HEK293 (cell line): ENCODE measurements around the gene SH3BGRL.

Experiments
- CTCF ChIA-PET: fragments of 350-600 bp; formaldehyde crosslinking; extraction: SDS; loops from one replicate; lab custom pipeline; 2021; ENCODE audit warnings: antibody characterized with exemption; lab: Yijun Ruan, JAX
- POLR2A ChIA-PET: fragments of 300-600 bp; formaldehyde crosslinking; extraction: SDS; loops from one replicate; lab custom pipeline; 2020; ENCODE audit warnings: antibody characterized with exemption, inconsistent platforms; lab: Yijun Ruan, JAX
- H3K27ac ChIP-seq: fragments of 200-500 bp; sonication (Bioruptor generic); 2 replicates; pipeline ENCODE4 v1.5.1; 2014; ENCODE audit warnings: low read depth, low read length, control low read depth, inconsistent platforms; ENCODE audit errors: extremely low read depth
- H3K36me3 ChIP-seq, 2 experiments: fragments of 200-500 bp in 1 of 2; sonication (Bioruptor generic) in 1 of 2; 1 replicate in 1 of 2; 2 replicates in 1 of 2; pipeline ENCODE4 v1.5.1; 2014 to 2017; ENCODE audit warnings: inconsistent platforms in 2 of 2, low read length in 2 of 2; ENCODE audit not compliant: control insufficient read depth in 2 of 2, insufficient read depth in 1 of 2
- H3K4me1 ChIP-seq: fragments of 200-500 bp; sonication (Bioruptor generic); 2 replicates; pipeline ENCODE4 v1.5.1; 2014; ENCODE audit warnings: mild to moderate bottlenecking, low read length, inconsistent platforms; ENCODE audit not compliant: control insufficient read depth, insufficient read depth
- H3K4me3 ChIP-seq: 2 replicates; pipeline ENCODE4 v1.5.1; 2011; ENCODE audit warnings: low read depth, mild to moderate bottlenecking, control low read depth, low read length, moderate library complexity
- H3K9me3 ChIP-seq: fragments of 200-500 bp; sonication (Bioruptor generic); 2 replicates; pipeline ENCODE4 v1.5.1; 2014; ENCODE audit warnings: low read depth, low read length, inconsistent platforms; ENCODE audit not compliant: control insufficient read depth, insufficient read depth
- ATF2 ChIP-seq: fragments of 450-650 bp; formaldehyde crosslinking; IDR thresholded peaks from 2 replicates; pipeline ENCODE4 v1.5.1; 2016; ENCODE audit warnings: missing biosample characterization, missing genetic modification characterization, low read depth
- BCL11B ChIP-seq: fragments of 450-650 bp; formaldehyde crosslinking; IDR thresholded peaks from 2 replicates; pipeline ENCODE4 v1.5.1; 2016; ENCODE audit warnings: low read depth, missing biosample characterization, missing genetic modification characterization
- KLF16 ChIP-seq: fragments of 450-650 bp; formaldehyde crosslinking; IDR thresholded peaks from 2 replicates; pipeline ENCODE4 v1.5.1; 2017; ENCODE audit warnings: missing biosample characterization, missing genetic modification characterization
- REPIN1 ChIP-seq: fragments of 450-650 bp; formaldehyde crosslinking; IDR thresholded peaks from 2 replicates; pipeline ENCODE4 v1.5.1; 2017; ENCODE audit warnings: missing biosample characterization, missing genetic modification characterization, low read depth
- TRIM28 ChIP-seq: IDR thresholded peaks from 2 replicates; pipeline ENCODE4 v1.6.1; 2011; ENCODE audit warnings: low read length, control low read depth, borderline replicate concordance
- WT1 ChIP-seq: fragments of 450-650 bp; formaldehyde crosslinking; IDR thresholded peaks from 2 replicates; pipeline ENCODE4 v1.5.1; 2016; ENCODE audit warnings: missing biosample characterization, missing genetic modification characterization
- ZBTB8A ChIP-seq: fragments of 450-650 bp; formaldehyde crosslinking; IDR thresholded peaks from 2 replicates; pipeline ENCODE4 v1.5.1; 2016; ENCODE audit warnings: missing biosample characterization, missing genetic modification characterization
- ZNF18 ChIP-seq: fragments of 450-650 bp; formaldehyde crosslinking; IDR thresholded peaks from 2 replicates; pipeline ENCODE4 v1.5.1; 2016; ENCODE audit warnings: missing biosample characterization, missing genetic modification characterization
- ZNF202 ChIP-seq: fragments of 450-650 bp; formaldehyde crosslinking; IDR thresholded peaks from 2 replicates; pipeline ENCODE4 v1.5.1; 2016; ENCODE audit warnings: missing biosample characterization, missing genetic modification characterization, borderline replicate concordance
- ZNF23 ChIP-seq: fragments of 450-650 bp; formaldehyde crosslinking; IDR thresholded peaks from 2 replicates; pipeline ENCODE4 v1.5.1; 2016; ENCODE audit warnings: missing biosample characterization, missing genetic modification characterization, borderline replicate concordance
- ZNF239 ChIP-seq: fragments of 450-650 bp; formaldehyde crosslinking; IDR thresholded peaks from 2 replicates; pipeline ENCODE4 v1.5.1; 2016; ENCODE audit warnings: missing biosample characterization, missing genetic modification characterization
- ZNF24 ChIP-seq: fragments of 450-650 bp; formaldehyde crosslinking; IDR thresholded peaks from 2 replicates; pipeline ENCODE4 v1.5.1; 2016; ENCODE audit warnings: missing biosample characterization, missing genetic modification characterization
- ZNF266 ChIP-seq: fragments of 450-650 bp; formaldehyde crosslinking; IDR thresholded peaks from 2 replicates; pipeline ENCODE4 v1.5.1; 2016; ENCODE audit warnings: missing biosample characterization, missing genetic modification characterization, low read depth
- ZNF311 ChIP-seq: fragments of 450-650 bp; formaldehyde crosslinking; IDR thresholded peaks from 2 replicates; pipeline ENCODE4 v1.5.1; 2017; ENCODE audit warnings: missing biosample characterization, missing genetic modification characterization, borderline replicate concordance
- ZNF354C ChIP-seq: fragments of 450-650 bp; formaldehyde crosslinking; IDR thresholded peaks from 2 replicates; pipeline ENCODE4 v1.5.1; 2016; ENCODE audit warnings: missing biosample characterization, missing genetic modification characterization, low read depth, borderline replicate concordance
- ZNF366 ChIP-seq: fragments of 450-650 bp; formaldehyde crosslinking; conservative IDR thresholded peaks from 2 replicates; pipeline ENCODE4 v1.5.1; 2016; ENCODE audit warnings: missing biosample characterization, missing genetic modification characterization
- ZNF416 ChIP-seq: fragments of 450-650 bp; formaldehyde crosslinking; IDR thresholded peaks from 2 replicates; pipeline ENCODE4 v1.5.1; 2016; ENCODE audit warnings: missing biosample characterization, missing genetic modification characterization
- ZNF558 ChIP-seq: fragments of 450-650 bp; formaldehyde crosslinking; IDR thresholded peaks from 2 replicates; pipeline ENCODE4 v1.5.1; 2016; ENCODE audit warnings: missing biosample characterization, missing genetic modification characterization
- ZNF560 ChIP-seq: fragments of 450-650 bp; formaldehyde crosslinking; IDR thresholded peaks from 2 replicates; pipeline ENCODE4 v1.5.1; 2017; ENCODE audit warnings: missing biosample characterization, missing genetic modification characterization, borderline replicate concordance
- ZNF660 ChIP-seq: fragments of 450-650 bp; IDR thresholded peaks from 2 replicates; pipeline ENCODE4 v1.5.1; 2018; ENCODE audit warnings: missing biosample characterization, mild to moderate bottlenecking, missing genetic modification characterization
- ZNF664 ChIP-seq: fragments of 450-650 bp; formaldehyde crosslinking; IDR thresholded peaks from 2 replicates; pipeline ENCODE4 v1.5.1; 2016; ENCODE audit warnings: missing biosample characterization, missing genetic modification characterization
- ZNF677 ChIP-seq: fragments of 450-650 bp; IDR thresholded peaks from 2 replicates; pipeline ENCODE4 v1.5.0; 2018; ENCODE audit warnings: missing biosample characterization, mild to moderate bottlenecking, missing genetic modification characterization, moderate library complexity
- ZNF76 ChIP-seq: fragments of 450-650 bp; formaldehyde crosslinking; IDR thresholded peaks from 2 replicates; pipeline ENCODE4; 2016; ENCODE audit warnings: low read depth, missing biosample characterization, missing genetic modification characterization, borderline replicate concordance
- ZNF837 ChIP-seq: fragments of 450-650 bp; formaldehyde crosslinking; IDR thresholded peaks from 2 replicates; pipeline ENCODE4 v1.5.1; 2016; ENCODE audit warnings: missing biosample characterization, missing genetic modification characterization
- TF ChIP-seq, protein P1 (sequence below): fragments of 450-650 bp; formaldehyde crosslinking; IDR thresholded peaks from 2 replicates; pipeline ENCODE4 v1.5.1; 2016; ENCODE audit warnings: missing biosample characterization, missing genetic modification characterization

Gene SH3BGRL

DNA sequence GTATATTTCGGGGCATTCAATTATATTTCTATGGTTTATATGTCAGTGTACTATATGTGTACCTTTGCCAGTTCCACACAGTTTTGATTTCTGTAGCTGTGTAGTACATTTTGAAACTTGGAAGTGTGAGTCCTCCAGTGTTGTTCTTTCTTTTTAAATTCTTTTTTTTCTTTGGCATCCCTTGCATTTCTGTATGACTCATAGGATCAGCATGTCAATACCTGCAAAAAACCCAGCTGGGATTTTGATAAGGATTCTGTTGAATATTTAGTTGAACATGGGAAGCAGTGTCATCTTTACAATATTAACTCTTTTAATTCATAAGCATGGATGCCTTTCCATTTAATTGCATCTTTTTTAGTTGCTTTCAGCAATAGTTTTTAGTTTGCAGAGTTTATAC lies 100.0 kb downstream of the SH3BGRL start:
- H3K4me3 ChIP-seq: no peak overlapping the region
- no peaks in the 10 kb centered on the region for H3K36me3 ChIP-seq
- H3K27ac ChIP-seq: no peak overlapping the region
- H3K9me3 ChIP-seq: no peaks in the 10 kb centered on the region; the same call in 1 of the 2 replicates
- POLR2A ChIA-PET: no interaction called here
- CTCF ChIA-PET: no interaction called here
- TF ChIP-seq ZNF664 (tag by site-specific recombination): no peak
- TF ChIP-seq, all 188 proteins: peak for 0
- no peaks in the 10 kb centered on the region for H3K4me1 ChIP-seq

- ChIA-PET POLR2A (no interaction called here), CTCF (no interaction called here)
- Histone ChIP-seq H3K27ac (no peak overlapping the region), H3K36me3 (no peaks in the 10 kb centered on the region), H3K9me3 (no peaks in the 10 kb centered on the region; the same call in 1 of the 2 replicates), H3K4me1 (no peaks in the 10 kb centered on the region), H3K4me3 (no peak overlapping the region)
- TF ChIP-seq WT1 (tag by site-specific recombination) (no peak), TRIM28 (no peak), ZNF660 (no peak), ZNF837 (no peak), REPIN1 (tag by site-specific recombination) (no peak), ATF2 (no peak), ZNF23 (tag by site-specific recombination) (no peak)
- TF ChIP-seq, all 188 proteins: peak for 0
These were observed 102.7 kb downstream of the SH3BGRL start for GRCh38 chrX:81304563-81304962.

GRCh38 chrX:81305240-81305639 lies 103.3 kb downstream of the SH3BGRL start:
- H3K36me3 ChIP-seq: no peaks in the 10 kb centered on the region
- POLR2A ChIA-PET: no interaction called here
- CTCF ChIA-PET: no interaction called here
- TF ChIP-seq ZNF560 (tag by site-specific recombination) (no peak), ZNF18 (tag by site-specific recombination) (no peak), ZNF366 (tag by site-specific recombination) (no peak)
- TF ChIP-seq, all 188 proteins: peak for 0
- Histone ChIP-seq H3K9me3 (no peaks in the 10 kb centered on the region; the same call in 1 of the 2 replicates), H3K4me3 (no peak overlapping the region), H3K4me1 (no peaks in the 10 kb centered on the region), H3K27ac (no peak overlapping the region)

DNA sequence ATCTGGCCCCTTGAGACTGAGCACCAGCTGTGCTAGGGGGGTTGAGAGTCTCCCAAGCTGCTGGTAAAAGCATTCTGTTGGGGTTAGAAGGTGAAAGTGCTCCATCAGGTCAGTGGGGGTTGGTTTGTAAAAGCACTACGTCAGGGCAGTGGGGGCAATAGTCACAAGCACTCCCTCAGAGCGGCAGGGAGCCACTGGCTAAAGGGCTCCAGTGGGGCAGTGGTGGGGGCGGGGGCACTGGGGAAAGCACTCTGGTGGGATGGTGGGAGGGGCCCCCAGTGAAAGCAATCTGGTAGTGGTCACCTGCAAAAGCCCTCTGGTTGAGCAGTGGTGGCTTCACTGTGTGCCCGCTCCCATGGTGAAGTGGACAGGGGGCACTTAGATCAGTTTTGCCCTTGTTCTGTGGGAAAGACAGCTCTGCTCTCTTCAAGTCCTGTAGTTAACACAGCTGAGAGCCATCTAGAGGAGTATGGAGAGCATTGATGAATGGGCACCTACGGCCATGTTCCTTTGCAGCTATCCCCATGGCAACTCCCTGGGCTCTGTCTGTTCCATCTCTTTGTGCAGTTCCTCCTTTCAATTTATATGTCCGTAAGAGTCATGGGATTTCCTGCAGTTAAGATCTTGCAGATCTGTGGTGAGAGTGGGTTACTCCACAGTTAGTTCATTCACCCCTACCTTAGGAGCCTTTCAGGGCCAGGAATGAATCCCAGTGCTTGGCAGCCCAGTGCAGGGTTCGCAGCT lies 106.4 kb downstream of the SH3BGRL start:
- H3K9me3 ChIP-seq: no peaks in the 10 kb centered on the region; the same call in 1 of the 2 replicates
- H3K27ac ChIP-seq: no peak overlapping the region
- H3K4me1 ChIP-seq: no peaks in the 10 kb centered on the region
- CTCF ChIA-PET: interaction anchor here (0.6 to 1.1 kb wide), 3 partner anchors 371 to 765 kb away, joined by 3 read pairs; no protein-coding TSS in a partner anchor
- no peak overlapping the region for H3K4me3 ChIP-seq
- no peaks in the 10 kb centered on the region for H3K36me3 ChIP-seq
- POLR2A ChIA-PET: no interaction called here
- TF ChIP-seq ZNF416 (no peak), ZNF202 (tag by site-specific recombination) (no peak), KLF16 (no peak), ZNF239 (tag by site-specific recombination) (no peak), ZNF311 (no peak), ZNF24 (no peak), BCL11B (no peak), ZNF266 (tag by site-specific recombination) (no peak), REPIN1 (tag by site-specific recombination) (no peak), ZNF677 (tag by site-specific recombination) (no peak), ZNF76 (no peak), ZNF660 (no peak), ZNF354C (no peak), ZBTB8A (tag by site-specific recombination) (no peak), ZNF558 (tag by site-specific recombination) (no peak), TRIM28 (no peak)
- TF ChIP-seq, protein P1, sequence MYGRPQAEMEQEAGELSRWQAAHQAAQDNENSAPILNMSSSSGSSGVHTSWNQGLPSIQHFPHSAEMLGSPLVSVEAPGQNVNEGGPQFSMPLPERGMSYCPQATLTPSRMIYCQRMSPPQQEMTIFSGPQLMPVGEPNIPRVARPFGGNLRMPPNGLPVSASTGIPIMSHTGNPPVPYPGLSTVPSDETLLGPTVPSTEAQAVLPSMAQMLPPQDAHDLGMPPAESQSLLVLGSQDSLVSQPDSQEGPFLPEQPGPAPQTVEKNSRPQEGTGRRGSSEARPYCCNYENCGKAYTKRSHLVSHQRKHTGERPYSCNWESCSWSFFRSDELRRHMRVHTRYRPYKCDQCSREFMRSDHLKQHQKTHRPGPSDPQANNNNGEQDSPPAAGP: no peak
